Measurements from ENCODE around the gene PHYHIPL. TPM values are rescaled to one million over a fixed set of nuclear protein-coding genes. Genes with fewer than 3 reads are reported as not detected.

Gene PHYHIPL
- total and polyA plus RNA-seq, 11 donors: 0.03 to 0.08 TPM; not detected in 9

- ATAC-seq: no peak
- peaks cover 0 to 66% (median 22%) of the 10 kb centered on the region in 9 donors for H3K36me3 ChIP-seq
- no peaks in the 10 kb centered on the region for H3K27me3 ChIP-seq
- H3K4me3 ChIP-seq: no peak overlapping the region
- intact Hi-C loops (cut with DNase I): no loop called here
- no peaks in the 10 kb centered on the region for H3K4me1 ChIP-seq
- no peaks in the 10 kb centered on the region for H3K9me3 ChIP-seq
- no peak overlapping the region for H3K27ac ChIP-seq
- DNase-seq: no peak
- TF ChIP-seq POLR2A (IDR thresholded peaks at IDR 0.05) (no peak), CTCF (IDR thresholded peaks at IDR 0.05) (no peak)
Measured at GRCh38 chr10:59252491-59252890, 76.0 kb downstream of the PHYHIPL start.

- H3K9me3 ChIP-seq: no peaks in the 10 kb centered on the region
- no peak for DNase-seq
- TF ChIP-seq CTCF (IDR thresholded peaks at IDR 0.05): no peak
- TF ChIP-seq POLR2A (IDR thresholded peaks at IDR 0.05): no peak
- peaks cover 0 to 56% (median 16%) of the 10 kb centered on the region in 9 donors for H3K36me3 ChIP-seq
- no peak overlapping the region for H3K4me3 ChIP-seq
- intact Hi-C loops (cut with DNase I): no loop called here
- no peak for ATAC-seq
- H3K27me3 ChIP-seq: no peaks in the 10 kb centered on the region
- WGBS, 4 donors: 96 to 100% (median 97%) methylated on average over 1 of the region's 1 CpG
- no peaks in the 10 kb centered on the region for H3K4me1 ChIP-seq
- no peak overlapping the region for H3K27ac ChIP-seq
Measured at GRCh38 chr10:59255463-59255862, 79.0 kb downstream of the PHYHIPL start.

- Histone ChIP-seq H3K27ac (no peak overlapping the region), H3K27me3 (no peaks in the 10 kb centered on the region), H3K36me3 (peaks cover 0 to 39% (median 10%) of the 10 kb centered on the region in 9 donors), H3K4me1 (no peaks in the 10 kb centered on the region), H3K9me3 (no peaks in the 10 kb centered on the region), H3K4me3 (no peak overlapping the region)
- ATAC-seq (no peak), DNase-seq (no peak)
- intact Hi-C loops (cut with DNase I): no loop called here
- TF ChIP-seq CTCF (IDR thresholded peaks at IDR 0.05) (no peak), POLR2A (IDR thresholded peaks at IDR 0.05) (no peak)
- 89 to 97% (median 93%) methylated on average over 1 of the region's 1 CpG for WGBS, 4 donors
Measured at GRCh38 chr10:59257224-59257623, 80.8 kb downstream of the PHYHIPL start.

GRCh38 chr10:59258890-59259289, 82.4 kb downstream of the PHYHIPL start:
- 89 to 100% (median 93%) methylated on average over 1 of the region's 1 CpG for WGBS, 4 donors
- no peak for ATAC-seq

More at GRCh38 chr10:59258890-59259289, 82.4 kb downstream of the PHYHIPL start:
- TF ChIP-seq CTCF (IDR thresholded peaks at IDR 0.05) (no peak), POLR2A (IDR thresholded peaks at IDR 0.05) (no peak)
- H3K4me1 ChIP-seq: no peaks in the 10 kb centered on the region
- H3K9me3 ChIP-seq: no peaks in the 10 kb centered on the region
- peaks cover 0 to 29% (median 3%) of the 10 kb centered on the region in 9 donors for H3K36me3 ChIP-seq
- no peak for DNase-seq
- H3K27ac ChIP-seq: no peak overlapping the region
- intact Hi-C loops (cut with DNase I): no loop called here
- H3K27me3 ChIP-seq: no peaks in the 10 kb centered on the region
- H3K4me3 ChIP-seq: no peak overlapping the region

Data from heart left ventricle (tissue), 16 donors.